IMR-90 (cell line): ENCODE results near the gene MARCKS.

Source experiments
- CTCF ChIP-seq: conservative IDR thresholded peaks from 2 replicates; pipeline ENCODE4 v1.5.1; 2012; ENCODE audit warnings: mild to moderate bottlenecking, low read depth, low read length, improper control_type of control experiment
- POLR2A ChIP-seq: IDR thresholded peaks from 2 replicates; pipeline ENCODE4 v1.6.1; 2012; ENCODE audit warnings: mild to moderate bottlenecking, low read depth, low read length
- USF2 ChIP-seq: fragments of 150-350 bp; IDR thresholded peaks from 2 replicates; pipeline ENCODE4 v1.6.1; 2017; ENCODE audit warnings: mild to moderate bottlenecking, antibody characterized with exemption, low read length, low read depth

GRCh38 chr6:113907102-113907815 lies 50.1 kb downstream of the MARCKS start:
- TF ChIP-seq CTCF (no peak), POLR2A (no peak), USF2 (no peak)
